K562 (cell line): ENCODE measurements around the gene GAMT. TPM values are rescaled to one million over a fixed set of nuclear protein-coding genes. Genes with fewer than 3 reads are reported as not detected.

ENCODE experiments used
- ATAC-seq: fragments of 200-7000 bp; cut with Tn5 transposase; 3 replicates; pipeline ENCODE4 v1.9.1; 2020; ENCODE audit warnings: moderate library complexity
- BruUV-seq: library from RNA; stranded (reverse); fragments of 400-500 nt; replicated peaks from 2 replicates; lab custom pipeline; 2021; lab: Mats Ljungman, UMichigan
- CTCF ChIA-PET: fragments of 300-600 bp; formaldehyde crosslinking; extraction: SDS; loops from one replicate; lab custom pipeline; 2021; ENCODE audit warnings: low intra/inter-chr PET ratio; lab: Yijun Ruan, JAX
- POLR2A ChIA-PET: fragments of 300-600, 350-650 bp; sonication (Branson Sonifier 250); formaldehyde crosslinking; extraction: SDS; loops from one replicate; lab custom pipeline; 2021; ENCODE audit warnings: antibody characterized with exemption, inconsistent platforms; lab: Yijun Ruan, JAX
- DNase-seq, 4 experiments: peaks; one replicate each; pipeline versions ENCODE4 v3.0.0 to v3.0.0-alpha.2; 2011 to 2018; ENCODE audit warnings: low spot score in 3 of 4, mixed read lengths in 3 of 4; ENCODE audit errors: extremely low read depth in 1 of 4
- FAIRE-seq: peaks from 2 replicates; lab custom pipeline; 2011; peaks lifted over from hg19 to GRCh38; lab: Jason Lieb, UNC
- H2AFZ ChIP-seq: 2 replicates; pipeline ENCODE4 v1.6.0; 2011; ENCODE audit warnings: low read depth, low read length, control low read depth, inconsistent platforms
- H3K27ac ChIP-seq: fragments of 200-600 bp; 3 replicates; pipeline ENCODE4 v1.8.0; 2011; ENCODE audit warnings: low read depth, mild to moderate bottlenecking, control low read depth, inconsistent platforms, low read length, moderate library complexity, mixed read lengths; ENCODE audit errors: extremely low read depth
- H3K27me3 ChIP-seq, 2 experiments: fragments of 300-600 bp in 1 of 2; 2 replicates in 1 of 2; 3 replicates in 1 of 2; pipeline versions ENCODE4 v1.6.0 to v1.8.0; 2011; ENCODE audit warnings: inconsistent platforms in 2 of 2, low read length in 2 of 2, mild to moderate bottlenecking in 1 of 2, mixed read lengths in 1 of 2, moderate library complexity in 1 of 2; ENCODE audit not compliant: control insufficient read depth in 2 of 2, insufficient read depth in 2 of 2
- H3K36me3 ChIP-seq: fragments of 300-600 bp; 3 replicates; pipeline ENCODE4 v1.8.0; 2011; ENCODE audit warnings: mild to moderate bottlenecking, low read length, inconsistent platforms; ENCODE audit not compliant: control insufficient read depth, insufficient read depth
- H3K4me1 ChIP-seq, 2 experiments: fragments of 200-600 bp in 1 of 2; replicated peaks in 1 of 2; 2 replicates in 1 of 2; 3 replicates in 1 of 2; pipeline versions ENCODE4 v1.5.1 to v1.8.0; 2011; ENCODE audit warnings: inconsistent platforms in 2 of 2, low read length in 2 of 2, mild to moderate bottlenecking in 1 of 2, mixed read lengths in 1 of 2, moderate library complexity in 1 of 2; ENCODE audit not compliant: control insufficient read depth in 2 of 2, insufficient read depth in 2 of 2
- H3K4me2 ChIP-seq: 2 replicates; pipeline ENCODE4 v1.6.1; 2011; ENCODE audit warnings: low read length, control low read depth, inconsistent platforms, mixed read lengths; ENCODE audit not compliant: insufficient read depth
- H3K4me3 ChIP-seq: fragments of 200-600 bp; sonication (generic), shearing (Covaris generic); 2 replicates; pipeline ENCODE4 v1.5.1; 2016; ENCODE audit warnings: control low read depth, inconsistent platforms
- H3K79me2 ChIP-seq: fragments of 200-600 bp; 3 replicates; pipeline ENCODE4 v1.8.0; 2011; ENCODE audit warnings: low read length, inconsistent platforms; ENCODE audit not compliant: control insufficient read depth, insufficient read depth
- H3K9ac ChIP-seq, 2 experiments: 2 replicates each; pipeline versions ENCODE4 v1.6.0 to v1.6.1; 2011; ENCODE audit warnings: low read depth in 2 of 2, low read length in 2 of 2, control low read depth in 1 of 2, inconsistent platforms in 1 of 2, mild to moderate bottlenecking in 1 of 2, mixed read lengths in 1 of 2; ENCODE audit not compliant: insufficient read depth in 1 of 2
- H3K9me1 ChIP-seq: one replicate; pipeline ENCODE4 v1.6.0; 2011; ENCODE audit warnings: inconsistent platforms, mild to moderate bottlenecking, low read length, moderate library complexity; ENCODE audit not compliant: control insufficient read depth, insufficient read depth
- H3K9me3 ChIP-seq: replicated peaks from 2 replicates; pipeline ENCODE4 v1.5.1; 2011; ENCODE audit warnings: low read depth, low read length, inconsistent platforms; ENCODE audit not compliant: control insufficient read depth, insufficient read depth
- H4K20me1 ChIP-seq: replicated peaks from 2 replicates; pipeline ENCODE4 v1.6.1; 2011; ENCODE audit warnings: low read length, inconsistent platforms, mixed read lengths; ENCODE audit not compliant: control insufficient read depth, insufficient read depth
- EP300 ChIP-seq: IDR thresholded peaks from 2 replicates; pipeline ENCODE4 v1.6.1; 2012; ENCODE audit warnings: low read length, improper control_type of control experiment
- ETS1 ChIP-seq: conservative IDR thresholded peaks from 2 replicates; pipeline ENCODE4 v1.6.1; 2011; ENCODE audit warnings: low read depth, mild to moderate bottlenecking, low read length; ENCODE audit not compliant: control insufficient read depth
- FUS ChIP-seq: fragments of 200-400 bp; formaldehyde crosslinking; optimal IDR thresholded peaks from 2 replicates; pipeline ENCODE3; 2017; ENCODE audit warnings: low read depth, low read length
- GTF2E2 ChIP-seq: fragments of 200-800 bp; sonication (Bioruptor generic); IDR thresholded peaks from 2 replicates; pipeline ENCODE4 v1.6.1; 2016; ENCODE audit warnings: missing genetic modification characterization, missing compliant biosample characterization
- GTF2F1 ChIP-seq: IDR thresholded peaks from 2 replicates; pipeline ENCODE4 v1.6.1; 2011; ENCODE audit warnings: low read depth, low read length, improper control_type of control experiment
- JUNB ChIP-seq: fragments of 450-650 bp; formaldehyde crosslinking; conservative IDR thresholded peaks from 2 replicates; pipeline ENCODE4 v1.4.0; 2020; ENCODE audit warnings: mild to moderate bottlenecking
- NONO ChIP-seq, 2 experiments: fragments of 200-400 bp in 1 of 2; fragments of 450-650 bp in 1 of 2; formaldehyde crosslinking in 1 of 2; IDR thresholded peaks; 2 replicates each; pipeline ENCODE4 v1.6.1; 2017; ENCODE audit warnings: low read depth in 2 of 2, mild to moderate bottlenecking in 2 of 2, moderate library complexity in 2 of 2, low read length in 1 of 2
- POLR2G ChIP-seq: fragments of 200-400 bp; formaldehyde crosslinking; IDR thresholded peaks from 2 replicates; pipeline ENCODE4 v1.6.1; 2017; ENCODE audit warnings: low read depth, mild to moderate bottlenecking, antibody characterized with exemption, low read length, moderate library complexity
- RBFOX2 ChIP-seq: fragments of 200-400 bp; formaldehyde crosslinking; IDR thresholded peaks from 2 replicates; pipeline ENCODE4 v1.6.1; 2017; ENCODE audit warnings: low read depth, mild to moderate bottlenecking, low read length, moderate library complexity
- RBM22 ChIP-seq: fragments of 200-400 bp; formaldehyde crosslinking; IDR thresholded peaks from 2 replicates; pipeline ENCODE4 v1.6.1; 2018; ENCODE audit warnings: low read length, low read depth; ENCODE audit not compliant: poor library complexity, severe bottlenecking
- SMARCA5 ChIP-seq: fragments of 450-650 bp; IDR thresholded peaks from 2 replicates; pipeline ENCODE4 v1.6.1; 2016
- ZNF224 ChIP-seq: sonication (generic); formaldehyde crosslinking; IDR thresholded peaks from 2 replicates; pipeline ENCODE4 v1.8.0; 2022; ENCODE audit warnings: mild to moderate bottlenecking, missing genetic modification reagents
- WGBS: fragments of 100-300 bp; shearing (Covaris generic); methylation state at CpG from one replicate; pipeline ENCODE4 v1.1.6; 2016; ENCODE audit warnings: low coverage, mixed read lengths; ENCODE audit not compliant: insufficient coverage; ENCODE audit errors: missing lambda C conversion rate; 5-methylcytosine and 5-hydroxymethylcytosine counted together
- in situ Hi-C: fragments of 300-500 bp; cut with MboI; formaldehyde crosslinking; loops from 4 replicates; pipeline ENCODE4 v1.15.0; 2018; ENCODE audit warnings: inconsistent platforms, mixed read lengths
- intact Hi-C: fragments of 100-400 bp; cut with micrococcal nuclease; formaldehyde crosslinking; loops from 2 replicates; pipeline ENCODE4 v1.14.2; 2022
- polyA plus RNA-seq, 8 experiments: library from polyadenylated mRNA; depleted of rRNA in 4 of 8; stranded (reverse) in 5 of 8; unstranded in 3 of 8; fragments of >200 nt; fragmentation: Nextera tagmentation in 2 of 8; fragmentation: Illumina TruSeq in 1 of 8; extraction: Ambion mirVana in 2 of 8; extraction: Trizol in 1 of 8; gene quantifications; 2 replicates each; pipeline versions ENCODE4 v1.2.1 to v1.2.3, GENCODE V29; 2011 to 2014; ENCODE audit warnings: inconsistent platforms in 1 of 8, missing spikeins in 1 of 8
- total RNA-seq, 7 experiments: library from RNA; depleted of rRNA in 6 of 7; stranded (reverse); fragments of >200 nt in 6 of 7; fragmentation: Illumina TruSeq in 2 of 7; extraction: Trizol in 2 of 7; gene quantifications; 2 replicates each; pipeline versions ENCODE4 v1.2.1 to v1.2.3, GENCODE V29; 2011 to 2021; ENCODE audit warnings: low replicate concordance in 1 of 7

GAMT gene
- total and polyA plus RNA-seq, 9 of the 15 experiments (the other 6 are each of a cell fraction or from before 2014, with no cell fraction given): 1.3 to 35.3 (median 27.2) TPM

- DNase-seq (no peak), ATAC-seq (no peak), FAIRE-seq (no peak)
- Histone ChIP-seq H4K20me1 (peaks cover 57% of the 10 kb centered on the region), H3K9me1 (peaks cover 18% of the 10 kb centered on the region), H3K9me3 (no peaks in the 10 kb centered on the region), H3K4me3 (no peak overlapping the region), H3K4me1 (peaks cover 24 to 64% of the 10 kb centered on the region in 2 experiments), H2AFZ (no peak overlapping the region), H3K9ac (peak overlapping the region in 1 of 2 experiments; percentile 66; a peak in 1 of 4 replicates), H3K27ac (no peak overlapping the region), H3K27me3 (no peaks in the 10 kb centered on the region), H3K79me2 (peaks cover 90% of the 10 kb centered on the region), H3K36me3 (peaks cover 91% of the 10 kb centered on the region; the same call in 2 of the 3 replicates), H3K4me2 (no peak overlapping the region)
- intact Hi-C loops (no loop called here), in situ Hi-C loops (no loop called here)
- POLR2A ChIA-PET: interaction anchor here (0.8 to 7.4 kb wide), 4 partner anchors 9 to 94 kb away, joined by 3 to 52 read pairs (median 5); no protein-coding TSS in a partner anchor
- CTCF ChIA-PET: no interaction called here
- WGBS: 93% methylated on average over 21 of the region's 21 CpGs
- 0 out of 2 replicates have a peak, but pooled peaks have one; percentile 24 for TF ChIP-seq RBFOX2
- no peak for TF ChIP-seq GTF2E2
- BruUV-seq: no TSS peak
Observed at GRCh38 chr19:1417145-1417544, 15.8 kb upstream of the GAMT start.

GRCh38 chr19:1416014-1416841 lies 14.9 kb upstream of the GAMT start:
- Histone ChIP-seq H3K27me3 (no peaks in the 10 kb centered on the region), H3K27ac (peak overlapping the region; percentile 76), H3K9me3 (no peaks in the 10 kb centered on the region), H3K79me2 (peaks cover 94% of the 10 kb centered on the region), H2AFZ (no peak overlapping the region), H3K36me3 (peaks cover 91% of the 10 kb centered on the region; the same call in 2 of the 3 replicates), H3K4me1 (peaks cover 24 to 64% of the 10 kb centered on the region in 2 experiments), H3K4me2 (peak overlapping the region; percentile 61), H4K20me1 (peaks cover 66% of the 10 kb centered on the region), H3K9me1 (peaks cover 18% of the 10 kb centered on the region), H3K4me3 (no peak overlapping the region), H3K9ac (peak overlapping the region; percentile 50 to 82; a peak in 3 of 4 replicates)
- no TSS peak for BruUV-seq
- POLR2A ChIA-PET: interaction anchor here (0.7 to 7.4 kb wide), 6 partner anchors 8 to 26 kb away, joined by 3 to 52 read pairs (median 4); no protein-coding TSS in a partner anchor
- DNase-seq (no peak), FAIRE-seq (no peak), ATAC-seq (no peak)
- in situ Hi-C loops (no loop called here), intact Hi-C loops (no loop called here)
- 90% methylated on average over 22 of the region's 28 CpGs for WGBS
- CTCF ChIA-PET: no interaction called here
- TF ChIP-seq POLR2G: peak; percentile 61
- TF ChIP-seq ZNF224: no peak
- TF ChIP-seq GTF2F1: no peak
- no peak for TF ChIP-seq SMARCA5
- TF ChIP-seq NONO (IDR thresholded peaks at IDR 0.05; ENCODE audit: low read depth in 2 of 2, low read length in 1 of 2): no peak
- no peak for TF ChIP-seq FUS
- TF ChIP-seq JUNB (CRISPR knock-in tag): no peak
- TF ChIP-seq EP300: no peak
- peak; percentile 12 for TF ChIP-seq RBM22
- 0 out of 2 replicates have a peak, but pooled peaks have one; percentile 32 for TF ChIP-seq ETS1
